ENCODE data around the gene VPS18.

- TF ChIP-seq CTCF (conservative IDR thresholded peaks at IDR 0.05 in 1 of 2, IDR thresholded peaks at IDR 0.05 in 1 of 2; ENCODE audit: low read depth in 1 of 2, low read length in 2 of 2): no peak
- no peak for TF ChIP-seq EZH2 (IDR thresholded peaks at IDR 0.05; ENCODE audit: low read length, missing control alignments)
Observed at GRCh38 chr15:40921949-40922607, 27.8 kb downstream of the VPS18 start.
